A673 (cell line): ENCODE results near the gene ZNF431.

Experiments
- CTCF ChIP-seq: fragments of 300-800, 200-600 bp; sonication (generic); conservative IDR thresholded peaks from 2 replicates; pipeline ENCODE4 v1.5.1; 2017; ENCODE audit warnings: low read depth, mild to moderate bottlenecking, antibody characterized with exemption, low read length, moderate library complexity, mixed read lengths
- EZH2 ChIP-seq: fragments of 200-600 bp; sonication (generic); IDR thresholded peaks from 2 replicates; pipeline ENCODE4 v1.6.1; 2017; ENCODE audit warnings: borderline replicate concordance, low read depth, mild to moderate bottlenecking, mixed read lengths, antibody characterized with exemption, low read length; ENCODE audit not compliant: poor library complexity, severe bottlenecking

DNA sequence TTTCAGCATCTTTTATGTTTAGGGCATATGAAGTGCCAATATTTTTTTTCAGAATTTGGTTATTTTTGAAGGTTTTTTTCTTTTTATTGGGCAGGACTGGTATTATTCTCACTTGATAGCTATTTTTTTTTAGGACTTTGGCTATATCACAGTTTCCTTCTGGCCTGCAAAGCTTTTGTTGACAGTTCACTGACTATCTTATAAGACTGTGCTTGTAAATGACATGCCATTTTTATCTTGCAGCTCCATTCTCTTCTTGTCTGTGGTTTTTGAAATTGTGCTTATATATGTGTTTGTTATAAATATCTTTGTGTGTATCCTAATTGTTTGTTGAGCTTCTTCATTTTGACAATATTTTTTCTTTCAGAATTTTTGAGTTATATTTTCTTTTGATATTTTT, 26.4 kb upstream of the ZNF431 start:
- no peak for TF ChIP-seq EZH2
- no peak for TF ChIP-seq CTCF
